Colon (tissue), 2 donors: ENCODE results near the gene RTN4RL1.
"Not testable (repeated sequence)": the region's sequence is repeated elsewhere in the genome, so short reads cannot be mapped to it uniquely, and the experiment has no call there.

ENCODE experiments used
- FAIRE-seq: peaks from 2 replicates; lab custom pipeline; 2012; peaks lifted over from hg19 to GRCh38; lab: Jason Lieb, UNC
- donor health status: control.
- donor health status: control.

The RTN4RL1 gene

GRCh38 chr17:1999557-2000251, 25.4 kb downstream of the RTN4RL1 start:
- FAIRE-seq = no peak

GRCh38 chr17:1997927-1998742, 27.0 kb downstream of the RTN4RL1 start:
- FAIRE-seq = no peak

DNA sequence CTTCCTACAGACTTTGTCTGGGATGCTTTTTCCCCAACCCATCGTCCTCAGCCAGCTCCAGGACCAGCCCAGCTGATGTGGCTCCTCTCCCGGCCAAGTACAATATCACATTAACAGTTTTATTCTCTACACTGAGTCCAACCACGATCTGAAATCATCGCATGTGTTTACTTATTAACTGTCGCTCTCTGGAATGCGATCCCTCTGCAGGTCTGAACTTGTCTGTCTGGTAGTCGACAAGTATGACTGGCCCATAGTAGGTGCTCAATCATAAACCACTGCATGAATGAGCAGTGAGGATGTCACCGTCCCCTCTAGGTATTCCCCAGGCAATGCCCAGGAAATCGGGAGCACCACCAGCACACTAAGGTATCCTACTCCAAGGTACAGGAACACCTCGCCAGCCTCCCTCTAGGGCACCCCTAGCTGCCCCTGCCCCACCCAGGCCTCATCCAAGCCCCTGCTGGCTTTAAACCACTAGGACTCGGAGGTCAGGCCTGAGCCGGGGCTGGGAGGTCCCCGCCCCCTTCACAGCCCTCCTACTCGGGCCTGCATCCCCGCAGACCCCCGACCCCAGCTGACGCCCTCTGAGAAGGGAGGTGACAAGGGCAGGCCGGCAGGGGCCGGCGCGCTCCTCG, 27.7 kb downstream of the RTN4RL1 start:
- no peak for FAIRE-seq

DNA sequence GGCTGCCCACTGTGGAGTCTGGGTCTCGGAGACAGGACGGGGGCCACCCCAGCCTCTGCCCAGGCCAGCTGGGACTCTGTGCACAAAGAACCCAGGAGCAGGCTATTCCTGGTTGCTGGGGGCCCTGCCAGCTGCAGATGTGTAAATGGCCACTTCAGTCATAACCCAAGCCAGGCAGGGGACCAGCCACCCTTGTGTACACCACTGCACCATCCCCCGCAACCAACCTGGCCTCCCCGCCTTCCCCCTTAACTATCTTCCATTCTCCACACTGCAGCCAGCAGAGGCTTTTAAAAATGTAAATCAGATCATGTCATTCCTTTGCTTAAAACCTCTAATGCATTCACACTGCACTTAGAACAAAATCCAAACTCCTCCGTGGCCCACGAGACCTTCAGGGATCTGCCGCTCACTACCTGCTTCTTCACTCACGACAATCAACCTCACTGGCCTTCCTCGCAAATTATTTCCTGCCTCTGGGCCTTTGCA, 28.3 kb downstream of the RTN4RL1 start:
- FAIRE-seq = no peak

DNA sequence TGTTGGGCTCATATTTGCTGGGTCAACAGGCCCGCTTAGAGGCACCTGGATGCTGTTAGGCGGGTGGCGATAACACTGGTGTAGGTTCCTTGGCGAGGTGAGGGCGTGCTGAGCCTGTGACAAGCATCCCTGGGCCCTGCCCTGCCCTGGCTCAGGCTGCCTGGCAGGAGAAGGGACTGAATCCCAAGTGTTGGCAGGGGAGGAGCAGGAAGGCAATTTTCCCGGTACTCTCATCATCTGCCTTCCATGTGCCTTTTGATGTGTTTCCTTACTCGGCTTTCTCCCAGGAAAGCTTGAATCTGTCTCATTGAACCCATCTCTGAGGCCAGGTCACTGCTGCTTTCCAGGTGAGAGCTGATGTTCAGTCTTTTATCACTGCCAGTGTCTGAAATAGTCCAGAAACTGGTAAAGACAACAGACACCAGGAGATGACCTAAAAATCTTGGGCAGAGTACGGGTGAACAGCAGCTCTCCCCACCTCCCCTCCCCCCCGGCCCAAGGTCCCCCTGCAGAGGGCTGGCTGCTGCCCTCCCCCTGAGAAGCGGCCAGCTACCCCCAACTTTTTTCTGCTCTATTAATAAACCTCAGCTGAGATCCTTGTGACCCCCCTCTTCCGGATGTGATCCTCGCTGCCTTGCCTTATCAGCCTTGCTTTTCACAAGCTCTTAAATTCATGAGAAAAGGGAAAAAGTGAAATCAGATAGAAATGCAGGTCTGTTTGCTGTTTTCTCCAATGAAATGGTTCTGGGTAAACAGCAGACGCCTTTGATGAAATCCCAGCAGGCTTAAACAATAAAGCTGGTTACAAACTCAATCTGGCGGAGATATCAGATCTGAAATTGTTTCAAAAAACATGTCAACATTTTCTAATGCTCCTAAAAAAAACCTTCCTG, 29.0 kb downstream of the RTN4RL1 start:
- FAIRE-seq = no peak

- FAIRE-seq = no peak
Measured at GRCh38 chr17:1995321-1995892, 29.7 kb downstream of the RTN4RL1 start.

- FAIRE-seq = no peak
Measured at GRCh38 chr17:1994707-1995106, 30.4 kb downstream of the RTN4RL1 start.

GRCh38 chr17:1992541-1992940, 32.6 kb downstream of the RTN4RL1 start:
- FAIRE-seq = no peak

- no peak for FAIRE-seq
Measured at GRCh38 chr17:1989135-1989534, 36.0 kb downstream of the RTN4RL1 start.

GRCh38 chr17:1986783-1987451, 38.2 kb downstream of the RTN4RL1 start:
- FAIRE-seq = no peak

- FAIRE-seq = no peak
Measured at GRCh38 chr17:1985686-1986085, 39.4 kb downstream of the RTN4RL1 start.

DNA sequence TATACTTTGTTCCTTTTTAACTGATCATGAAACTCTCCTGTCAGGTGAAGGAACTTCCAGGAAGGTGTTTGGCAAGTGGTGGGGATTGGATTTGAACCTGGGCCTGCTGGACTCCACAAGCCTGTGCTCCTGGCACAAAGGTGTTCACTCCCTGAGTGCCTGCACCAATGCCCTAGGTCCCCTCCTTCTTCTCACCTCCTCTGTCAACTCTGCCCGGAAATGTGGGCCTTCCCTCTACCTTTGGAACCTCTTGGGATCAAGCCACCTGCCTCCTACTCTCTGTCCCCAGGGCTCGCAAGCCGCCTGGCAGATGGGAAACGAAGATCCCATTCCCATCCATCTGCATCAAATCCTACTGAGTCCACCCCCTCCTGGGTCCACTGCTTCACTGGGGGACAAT, 40.0 kb downstream of the RTN4RL1 start:
- no peak for FAIRE-seq

GRCh38 chr17:1982793-1983366, 42.3 kb downstream of the RTN4RL1 start:
- not testable (repeated sequence) for FAIRE-seq

GRCh38 chr17:1980665-1981250, 44.4 kb downstream of the RTN4RL1 start:
- FAIRE-seq = no peak

DNA sequence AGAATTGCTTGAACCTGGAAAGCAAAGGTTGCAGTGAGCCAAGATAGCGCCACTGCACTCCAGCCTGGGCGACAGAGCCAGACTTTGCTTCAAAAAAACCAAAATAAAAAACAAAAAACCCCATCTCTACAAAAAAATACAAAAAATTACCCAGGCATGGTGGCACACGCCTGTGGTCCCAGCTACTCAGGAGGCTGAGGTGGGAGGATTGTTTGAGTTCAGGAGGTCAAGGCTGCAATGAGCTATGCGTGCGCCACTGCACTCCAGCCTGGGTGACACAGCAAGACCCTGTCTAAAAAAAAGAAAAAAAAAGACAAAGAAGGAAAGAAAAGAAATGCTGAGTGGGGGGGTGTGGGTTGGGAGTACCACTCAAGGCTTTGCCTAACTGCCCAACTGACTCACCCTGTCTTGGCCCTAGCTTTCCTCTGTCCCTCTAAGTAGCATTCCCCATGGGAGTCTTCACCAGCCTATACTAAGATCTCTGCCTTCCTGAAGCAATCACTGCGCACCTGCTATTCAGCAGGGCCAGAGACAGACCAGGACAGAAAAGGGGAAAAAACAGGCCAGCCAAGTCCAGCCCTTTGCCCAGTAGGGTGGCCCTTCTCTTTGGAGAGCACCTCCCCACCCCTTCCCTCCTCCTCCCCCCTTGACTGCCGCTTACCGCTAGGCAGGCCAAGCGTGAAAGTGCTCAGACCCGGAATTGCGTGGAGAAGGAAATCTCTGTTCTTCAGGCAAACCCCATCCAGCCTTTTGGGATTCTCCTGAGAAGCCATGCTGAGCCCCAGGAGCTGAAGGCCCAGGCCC, 45.8 kb downstream of the RTN4RL1 start:
- no peak for FAIRE-seq

- FAIRE-seq = no peak
Measured at GRCh38 chr17:1978396-1978949, 46.7 kb downstream of the RTN4RL1 start.

DNA sequence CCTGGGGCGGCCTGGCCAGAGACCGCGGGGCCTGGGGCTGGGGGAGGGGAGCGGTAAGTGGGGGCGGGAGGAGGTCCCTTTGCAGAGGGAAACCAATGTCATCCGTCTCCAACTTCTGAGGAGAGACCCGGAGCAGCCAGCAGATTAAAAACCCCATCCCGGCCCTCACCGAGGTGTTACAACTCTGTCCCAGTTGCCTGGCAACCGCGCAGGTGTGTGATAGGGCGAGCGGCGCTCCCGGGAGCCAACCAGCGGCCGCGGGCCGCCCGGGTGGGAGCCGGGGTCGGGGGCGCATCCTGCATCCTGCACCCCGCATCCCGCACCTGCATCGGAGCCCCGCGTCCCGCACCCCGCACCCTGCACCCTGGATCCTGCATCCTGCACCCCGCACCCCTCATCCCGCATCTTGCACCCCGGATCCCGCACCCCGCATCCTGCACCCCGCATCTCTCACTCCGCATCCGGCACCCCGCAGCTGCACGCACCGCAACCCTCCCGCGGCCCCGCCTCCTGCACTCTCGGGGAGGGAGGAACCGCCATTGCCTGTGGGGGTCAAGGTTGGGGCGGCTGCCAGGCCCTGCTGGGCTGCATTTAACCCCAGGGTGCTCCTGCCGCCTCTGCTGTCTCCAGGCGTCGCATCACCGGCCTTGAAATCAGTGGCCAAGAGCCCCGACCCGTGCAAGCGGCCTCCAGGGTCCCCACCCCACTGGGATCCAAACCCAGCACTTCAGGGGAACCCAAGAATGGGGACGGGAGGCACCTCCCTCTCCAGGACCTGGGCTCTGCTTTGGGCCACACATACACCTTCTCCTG, 47.3 kb downstream of the RTN4RL1 start:
- no peak for FAIRE-seq

- FAIRE-seq = no peak
Measured at GRCh38 chr17:1976683-1977064, 48.5 kb downstream of the RTN4RL1 start.
